Spleen (tissue), 7 donors: ENCODE results near the gene PCDH15.

Experiments used
- CTCF ChIP-seq, 11 experiments: fragments of 200-600 bp in 7 of 11; fragments of 450-650 bp in 4 of 11; sonication (generic) in 4 of 11; IDR thresholded peaks in 8 of 11; conservative IDR thresholded peaks in 3 of 11; 1 replicate in 7 of 11; 2 replicates in 4 of 11; pipeline versions ENCODE4 v1.4.0 to v1.8.0; 2016 to 2021; ENCODE audit warnings: antibody characterized with exemption in 11 of 11, inconsistent platforms in 4 of 11, mild to moderate bottlenecking in 1 of 11
- POLR2A ChIP-seq, 3 donors: fragments of 450-650 bp; IDR thresholded peaks; one replicate each; pipeline ENCODE4 v1.5.1; 2017; ENCODE audit warnings: antibody characterized with exemption in 3 of 3, mild to moderate bottlenecking in 1 of 3
- POLR2AphosphoS5 ChIP-seq, 3 donors: sonication (generic); formaldehyde crosslinking; IDR thresholded peaks; one replicate each; pipeline ENCODE4 v1.5.1; 2017; ENCODE audit warnings: antibody characterized with exemption in 3 of 3
- donor health status: DM: no; HTN: no; CAD: no; lungs with moderate emphysema.
- donor health status: DM: no; HTN: no; CAD: no.
- donor health status: DM: no; HTN: no; CAD: no.

GRCh38 chr10:54002077-54002476, 799.0 kb downstream of the PCDH15 start:
- TF ChIP-seq CTCF (IDR thresholded peaks at IDR 0.05 in 8 of 11, conservative IDR thresholded peaks at IDR 0.05 in 3 of 11): no peak
- TF ChIP-seq POLR2AphosphoS5 (IDR thresholded peaks at IDR 0.05): no peak
- no peak for TF ChIP-seq POLR2A (IDR thresholded peaks at IDR 0.05)
